ENCODE data around the gene RBCK1. TPM values are rescaled to one million over a fixed set of nuclear protein-coding genes. Genes with fewer than 3 reads are reported as not detected.

RBCK1 gene
- total and polyA plus RNA-seq, 2 of the 4 experiments (the other 2 are of a cell fraction) = 29.9 to 84.2 TPM

DNA sequence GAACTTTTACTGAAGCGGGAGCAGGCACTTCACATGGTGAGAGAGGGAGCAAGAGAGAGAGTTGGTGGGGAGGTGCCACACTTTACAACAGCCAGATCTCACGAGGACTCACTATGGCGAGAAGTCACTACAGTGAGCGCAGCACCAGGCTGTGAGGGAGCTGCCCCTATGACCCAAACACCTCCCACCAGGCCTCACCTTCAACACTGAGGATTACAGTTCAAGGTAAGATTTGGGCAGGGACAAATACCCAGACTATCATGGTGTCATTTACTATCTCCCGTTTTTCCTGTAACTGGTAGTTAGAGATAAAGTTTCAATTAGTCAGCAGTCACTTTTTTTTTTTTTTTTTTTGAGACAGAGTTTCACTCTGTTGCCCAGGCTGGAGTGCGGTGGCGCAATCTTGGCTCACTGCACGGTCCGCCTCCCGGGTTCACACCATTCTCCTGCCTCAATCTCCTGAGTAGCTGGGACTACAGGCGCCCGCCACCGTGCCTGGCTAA is 7.8 kb downstream of the RBCK1 start:
- TF ChIP-seq, protein P1, sequence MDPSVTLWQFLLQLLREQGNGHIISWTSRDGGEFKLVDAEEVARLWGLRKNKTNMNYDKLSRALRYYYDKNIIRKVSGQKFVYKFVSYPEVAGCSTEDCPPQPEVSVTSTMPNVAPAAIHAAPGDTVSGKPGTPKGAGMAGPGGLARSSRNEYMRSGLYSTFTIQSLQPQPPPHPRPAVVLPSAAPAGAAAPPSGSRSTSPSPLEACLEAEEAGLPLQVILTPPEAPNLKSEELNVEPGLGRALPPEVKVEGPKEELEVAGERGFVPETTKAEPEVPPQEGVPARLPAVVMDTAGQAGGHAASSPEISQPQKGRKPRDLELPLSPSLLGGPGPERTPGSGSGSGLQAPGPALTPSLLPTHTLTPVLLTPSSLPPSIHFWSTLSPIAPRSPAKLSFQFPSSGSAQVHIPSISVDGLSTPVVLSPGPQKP (IDR thresholded peaks at IDR 0.05; ENCODE audit: borderline replicate concordance, low read depth, low read length) = no peak
- 0 out of 2 replicates have a peak, but pooled peaks have one; percentile 23 for TF ChIP-seq CEBPB (IDR thresholded peaks at IDR 0.05; ENCODE audit: low read depth, low read length)
- in situ Hi-C loops (cut with MboI; ENCODE audit: low sequenced_read_pairs) = no loop called here
- no peak overlapping the region for H3K4ac ChIP-seq (ENCODE audit: low read depth, low read length)

More for the DNA sequence above, 7.8 kb downstream of the RBCK1 start:
- Histone ChIP-seq H3K4me3 (ENCODE audit: insufficient read depth, low read depth, low read length) (no peak overlapping the region), H2BK15ac (ENCODE audit: low read depth, low read length) (no peak overlapping the region), H4K91ac (ENCODE audit: insufficient read depth, low read depth, low read length) (no peak overlapping the region), H3K4me2 (ENCODE audit: low read depth, low read length) (no peak overlapping the region; the same call in 1 of the 2 replicates), H4K8ac (ENCODE audit: low read depth in 2 of 2, low read length in 2 of 2) (no peak overlapping the region), H3K18ac (ENCODE audit: low read depth, low read length) (no peak overlapping the region), H2BK5ac (ENCODE audit: low read depth, low read length, poor library complexity, severe bottlenecking) (peak overlapping the region; percentile 11), H2BK120ac (ENCODE audit: low read depth, low read length) (no peak overlapping the region), H3K27ac (ENCODE audit: insufficient read depth, low read length) (no peak overlapping the region), H3K4me1 (ENCODE audit: control insufficient read depth, insufficient read depth, low read length) (peaks cover 3% of the 10 kb centered on the region; the same call in 1 of the 2 replicates), H3K79me1 (ENCODE audit: low read depth in 1 of 2, low read length in 2 of 2) (peaks cover 12 to 45% of the 10 kb centered on the region in 2 experiments), H3K56ac (ENCODE audit: extremely low read depth, insufficient read depth, low read length) (no peak overlapping the region), H2AK5ac (ENCODE audit: low read depth, low read length) (no peak overlapping the region), H3K27me3 (ENCODE audit: control insufficient read depth, insufficient read depth, low read length) (no peaks in the 10 kb centered on the region), H2AFZ (replicated peaks; ENCODE audit: low read length, poor library complexity) (no peak overlapping the region), H4K20me1 (ENCODE audit: insufficient read depth, low read length) (peaks cover 15% of the 10 kb centered on the region), H3K9me1 (ENCODE audit: insufficient read depth, low read length) (peaks cover 3% of the 10 kb centered on the region; the same call in 1 of the 2 replicates), H4K5ac (ENCODE audit: low read depth, low read length) (no peak overlapping the region), H2BK20ac (ENCODE audit: low read depth, low read length) (no peak overlapping the region), H3K9ac (ENCODE audit: low read depth, low read length) (no peak overlapping the region), H3K9me3 (ENCODE audit: control insufficient read depth, insufficient read depth, low read length) (no peaks in the 10 kb centered on the region), H3K23ac (ENCODE audit: low read depth, low read length) (peak overlapping the region; percentile 52; the same call in 1 of the 2 replicates), H3K14ac (replicated peaks; ENCODE audit: low read depth, low read length) (no peak overlapping the region), H3K36me3 (ENCODE audit: control insufficient read depth, insufficient read depth, low read length) (peaks cover 32% of the 10 kb centered on the region), H2AK9ac (replicated peaks; ENCODE audit: low read depth, low read length, poor library complexity) (no peak overlapping the region)
- no TSS peak for BruUV-seq (replicated peaks)
- dilution Hi-C loops (cut with HindIII; ENCODE audit: low sequenced_read_pairs, unreplicated experiment) = no loop called here
- intact Hi-C loops (cut with micrococcal nuclease) = no loop called here
- ATAC-seq (ENCODE audit: low read depth) = no peak
- ChIA-PET POLR2A (ENCODE audit: unreplicated experiment) (no interaction called here), CTCF (no interaction called here)
- no CpG with 5 or more reads among the region's 13 CpGs for WGBS, 2 experiments (ENCODE audit: extremely low coverage in 2 of 2, insufficient read length in 1 of 2)
- DNase-seq = no peak

All from IMR-90 (cell line).